CD4-positive, alpha-beta T cell treated with Interleukin-1 beta for 1 hour (primary cell): ENCODE data around the gene DAPL1.

Experiments
- DNase-seq, 2 donors: peaks; one replicate each; pipeline ENCODE4 v3.0.0-alpha.2; 2020 to 2022

The DAPL1 gene

GRCh38 chr2:158778243-158778642, 16.9 kb upstream of the DAPL1 start:
- no peak for DNase-seq

DNA sequence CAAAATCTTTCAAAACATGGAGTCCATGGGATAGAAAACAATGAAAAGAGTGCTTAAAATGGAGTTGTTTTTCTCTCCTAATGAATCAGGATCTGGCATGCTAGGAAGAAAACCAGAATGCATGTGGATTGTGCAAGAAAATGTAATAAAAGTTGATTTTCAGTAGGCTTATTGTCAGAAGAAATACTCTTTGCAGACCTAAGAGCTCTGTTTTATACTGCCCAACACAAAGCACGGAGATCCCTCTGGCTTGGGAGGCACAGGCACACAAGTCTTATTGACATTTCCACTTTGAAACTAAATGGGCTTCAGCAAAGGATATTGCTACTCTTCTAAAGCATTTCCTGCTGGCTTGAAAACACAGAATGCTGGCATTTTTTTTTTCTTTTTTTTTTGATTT, 15.5 kb upstream of the DAPL1 start:
- DNase-seq: no peak

- DNase-seq: no peak
Observed at GRCh38 chr2:158781353-158781961, 13.7 kb upstream of the DAPL1 start.

- no peak for DNase-seq
Observed at GRCh38 chr2:158782136-158782535, 13.0 kb upstream of the DAPL1 start.

DNA sequence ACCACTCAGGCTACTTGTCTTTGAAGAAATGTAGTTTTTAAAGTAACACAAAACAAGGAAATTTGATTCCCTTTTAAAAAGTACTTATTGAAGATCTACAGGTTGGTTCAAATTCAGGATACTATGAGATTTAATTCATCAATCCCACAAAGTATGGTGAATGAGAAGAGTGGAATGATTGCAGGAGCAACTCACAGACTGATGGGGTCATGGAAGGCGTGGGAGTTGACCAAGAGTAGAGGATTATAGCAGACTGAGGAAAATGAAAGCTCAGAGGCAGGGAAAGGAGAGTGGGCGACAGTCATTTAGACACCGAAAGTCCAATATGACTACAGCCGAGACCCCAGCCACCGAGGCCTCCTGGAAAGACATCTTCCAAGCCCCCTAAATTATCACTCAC, 12.5 kb upstream of the DAPL1 start:
- no peak for DNase-seq

GRCh38 chr2:158783923-158784322, 11.2 kb upstream of the DAPL1 start:
- no peak for DNase-seq

DNA sequence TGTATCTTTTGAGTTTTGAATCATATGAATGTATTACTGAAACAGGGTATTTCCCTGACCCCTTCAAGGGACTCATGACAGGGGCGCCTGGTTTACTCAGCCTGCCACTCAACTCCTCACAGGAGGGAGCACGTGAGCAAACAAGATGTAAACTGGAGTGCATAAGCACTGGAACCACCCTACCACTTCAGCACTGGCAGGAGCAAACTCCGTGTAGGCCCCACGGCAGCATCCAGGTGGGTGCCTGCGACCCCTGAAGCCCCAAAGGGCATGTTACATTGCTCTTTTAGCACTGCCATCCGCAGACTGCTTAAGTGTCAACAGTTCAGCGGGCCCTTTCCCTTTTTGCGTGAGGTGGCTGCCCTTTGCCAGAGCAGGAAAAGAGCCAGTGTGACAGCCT, 8.2 kb upstream of the DAPL1 start:
- DNase-seq: no peak

DNA sequence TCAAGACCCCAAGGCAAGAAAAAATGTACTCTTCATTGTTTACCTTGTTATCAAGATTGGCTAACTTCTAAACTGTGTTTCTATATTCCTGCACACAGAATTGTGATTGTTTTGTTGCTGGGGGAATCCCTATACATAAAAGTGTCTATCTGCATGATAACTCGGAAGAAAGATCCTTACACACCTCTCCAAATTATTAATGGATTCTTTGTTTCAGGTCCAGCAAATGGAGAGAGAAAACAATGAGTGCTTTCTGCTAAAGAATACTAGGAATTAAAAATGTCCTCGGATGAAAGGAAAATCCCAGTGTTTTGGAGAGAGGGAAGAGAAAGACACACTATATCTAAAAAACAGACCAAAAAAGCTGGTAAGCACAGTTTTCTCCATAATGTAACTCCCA, 6.2 kb upstream of the DAPL1 start:
- no peak for DNase-seq

DNA sequence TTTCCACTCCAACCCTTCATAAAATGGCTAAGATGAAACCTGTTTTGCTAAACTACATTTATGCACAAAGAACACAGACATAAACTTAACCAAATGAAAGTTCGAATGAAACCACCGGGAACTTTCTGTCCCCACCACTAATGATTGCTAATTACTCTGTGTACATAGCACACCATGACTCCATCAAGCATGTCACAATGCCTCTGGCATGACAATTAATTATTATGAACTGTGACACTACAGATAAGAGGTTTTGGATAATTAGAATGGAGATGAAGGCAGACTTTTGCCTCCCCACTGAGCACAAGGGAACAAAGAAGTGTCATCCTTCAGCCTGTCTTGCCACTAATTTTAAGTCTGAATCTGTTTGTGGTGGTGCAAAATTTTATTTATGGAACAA, 1.5 kb downstream of the DAPL1 start:
- no peak for DNase-seq

GRCh38 chr2:158797963-158798700, 3.0 kb downstream of the DAPL1 start:
- DNase-seq: no peak

DNA sequence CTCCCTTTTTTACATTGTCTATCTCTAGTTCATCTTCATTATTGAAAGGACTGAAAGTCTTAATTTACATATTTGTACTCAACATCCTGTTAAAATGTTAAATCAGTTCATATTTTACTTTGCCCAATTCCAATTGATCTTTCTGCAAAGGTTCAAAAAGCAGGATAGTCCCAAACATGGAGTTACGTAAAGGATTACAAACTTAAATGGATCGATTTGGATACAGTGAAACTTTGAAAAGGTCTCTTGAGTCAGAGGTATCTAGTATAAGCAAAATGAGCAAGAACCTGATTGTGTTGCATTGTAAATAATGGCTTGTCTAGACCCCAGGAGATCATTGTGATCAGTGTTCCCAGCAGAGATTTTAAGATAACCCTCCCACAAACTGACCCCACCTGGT, 4.1 kb downstream of the DAPL1 start:
- DNase-seq: no peak

- no peak for DNase-seq
Observed at GRCh38 chr2:158803506-158803905, 8.4 kb downstream of the DAPL1 start.

DNA sequence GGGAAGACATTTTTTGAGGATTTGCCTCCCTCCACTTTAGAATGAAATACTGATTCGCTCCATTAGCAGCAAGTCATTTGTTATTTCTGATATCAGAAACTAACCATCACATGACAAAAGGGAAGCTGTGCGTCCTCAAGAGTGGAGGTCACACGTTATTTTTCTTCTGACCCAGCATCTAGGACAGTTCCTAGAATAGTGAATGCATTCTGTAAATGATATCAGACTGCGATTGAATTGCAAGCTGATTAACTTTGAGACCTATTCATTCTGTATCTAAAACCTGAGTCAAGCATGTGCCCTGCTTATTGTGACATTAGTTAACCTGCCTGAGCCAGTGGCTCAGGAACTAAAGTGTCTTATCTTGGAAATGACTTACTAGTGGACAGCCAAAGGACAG, 10.1 kb downstream of the DAPL1 start:
- no peak for DNase-seq

DNA sequence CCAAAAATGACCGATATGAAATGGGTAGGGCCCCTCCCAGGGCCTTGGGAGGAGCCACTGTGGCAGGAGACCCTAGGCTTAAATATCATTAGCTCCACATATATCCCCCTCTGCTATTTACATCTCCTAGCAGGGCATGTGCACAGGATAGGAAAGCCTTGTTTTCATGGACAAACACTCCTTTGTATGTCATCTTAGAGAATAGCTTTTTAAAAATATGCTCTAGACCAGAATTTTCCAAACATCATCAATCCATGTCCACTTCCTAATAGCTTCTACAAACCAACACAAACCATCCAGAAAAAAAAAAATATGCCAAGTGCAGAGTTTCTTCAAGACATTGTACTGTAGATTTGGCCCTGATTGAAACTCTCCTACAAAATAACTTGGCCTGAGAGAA, 10.8 kb downstream of the DAPL1 start:
- DNase-seq: no peak

DNA sequence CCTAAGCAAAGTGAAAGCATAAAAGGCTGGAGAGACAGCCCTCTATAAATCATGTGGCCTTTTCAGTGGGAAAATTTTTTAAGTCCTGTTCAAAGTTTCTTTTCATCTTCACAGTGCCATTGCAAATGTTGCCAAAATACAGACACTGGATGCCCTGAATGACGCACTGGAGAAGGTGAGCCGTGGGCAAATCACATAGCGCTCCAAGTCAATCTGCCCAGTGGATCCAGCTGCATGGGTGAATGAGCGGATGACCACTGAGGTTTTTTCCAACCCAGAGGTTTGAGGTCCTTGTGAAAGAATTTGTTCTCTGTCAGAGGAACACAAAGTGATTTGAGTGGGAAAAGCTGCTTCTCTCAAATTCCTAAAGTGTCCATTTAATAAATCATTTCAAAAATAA, 11.8 kb downstream of the DAPL1 start:
- no peak for DNase-seq

- no peak for DNase-seq
Observed at GRCh38 chr2:158808426-158808825, 13.3 kb downstream of the DAPL1 start.

GRCh38 chr2:158809816-158810215, 14.7 kb downstream of the DAPL1 start:
- no peak for DNase-seq

DNA sequence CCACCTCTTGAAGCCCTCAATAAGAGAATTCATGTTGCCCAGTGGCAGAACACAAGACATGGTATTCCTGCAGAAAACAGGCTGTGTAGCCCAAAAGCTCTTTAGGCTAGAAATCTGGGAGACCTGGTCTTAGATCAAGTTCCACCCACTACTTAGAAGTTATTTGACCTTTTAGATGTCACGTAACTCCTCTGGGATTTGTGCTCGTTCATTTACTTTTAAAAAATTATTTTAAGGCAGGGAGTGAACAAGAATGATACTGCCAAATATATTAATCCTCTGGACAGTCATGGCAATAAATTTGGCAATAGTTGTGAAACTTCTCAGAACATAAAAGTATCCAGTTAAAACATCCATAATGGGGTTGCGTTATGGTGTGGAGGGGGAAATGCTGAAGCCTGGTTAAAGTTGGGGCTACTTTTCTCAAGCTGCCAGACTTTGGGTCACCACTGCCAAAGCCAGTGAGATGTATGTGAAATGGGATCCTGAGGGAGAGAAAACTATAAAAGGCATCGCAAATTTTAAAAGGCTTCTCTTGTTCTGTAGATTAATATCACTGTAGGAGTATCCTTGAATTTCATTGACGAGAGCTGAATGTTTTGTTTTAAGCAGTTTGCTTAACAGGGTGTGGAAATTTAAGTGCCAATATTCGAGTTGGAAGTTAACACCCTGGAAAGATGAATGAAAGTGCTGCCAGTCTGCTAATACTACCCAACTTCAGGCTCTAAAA, 15.8 kb downstream of the DAPL1 start:
- no peak for DNase-seq

DNA sequence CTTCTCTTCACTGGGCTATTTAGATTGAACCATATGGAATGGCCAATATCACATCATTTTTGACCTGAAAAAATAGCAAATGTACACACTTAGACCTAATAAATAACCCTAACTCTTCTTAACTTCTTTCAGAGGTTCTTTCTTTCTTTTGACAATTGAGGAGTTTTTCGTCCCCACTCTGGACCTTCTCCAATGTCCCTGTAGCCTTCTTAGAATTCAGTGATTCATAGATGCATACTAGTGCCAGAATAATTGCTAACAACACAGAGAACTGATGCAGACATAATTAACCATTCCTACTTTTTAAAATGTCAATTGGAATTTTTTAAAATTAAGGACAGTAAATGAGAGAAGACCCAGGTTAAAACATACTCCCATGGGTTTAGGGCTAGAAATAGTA, 20.0 kb downstream of the DAPL1 start:
- DNase-seq: no peak

GRCh38 chr2:158815658-158816057, 20.5 kb downstream of the DAPL1 start:
- no peak for DNase-seq

- DNase-seq: no peak
Observed at GRCh38 chr2:158817588-158817987, 22.5 kb downstream of the DAPL1 start.

DNA sequence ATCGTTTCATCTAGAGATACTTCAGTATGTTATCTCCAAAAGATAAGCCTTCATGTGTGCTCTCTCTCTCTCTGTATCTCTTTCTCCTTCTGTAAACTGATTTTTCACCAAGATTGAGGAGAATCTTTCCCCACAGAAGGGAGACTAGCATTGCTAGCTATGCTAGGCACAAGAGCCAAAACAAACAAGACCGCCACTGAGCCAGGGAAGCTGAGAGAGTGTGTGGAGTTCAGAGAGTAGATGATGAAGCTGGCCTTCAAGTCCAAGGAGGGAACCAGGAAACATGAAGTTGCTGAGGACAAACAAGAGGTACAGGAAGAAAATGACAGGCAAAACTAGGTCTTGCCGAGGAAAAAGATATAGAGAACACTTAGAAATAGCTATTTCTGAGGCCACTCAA, 23.4 kb downstream of the DAPL1 start:
- DNase-seq: no peak

DNA sequence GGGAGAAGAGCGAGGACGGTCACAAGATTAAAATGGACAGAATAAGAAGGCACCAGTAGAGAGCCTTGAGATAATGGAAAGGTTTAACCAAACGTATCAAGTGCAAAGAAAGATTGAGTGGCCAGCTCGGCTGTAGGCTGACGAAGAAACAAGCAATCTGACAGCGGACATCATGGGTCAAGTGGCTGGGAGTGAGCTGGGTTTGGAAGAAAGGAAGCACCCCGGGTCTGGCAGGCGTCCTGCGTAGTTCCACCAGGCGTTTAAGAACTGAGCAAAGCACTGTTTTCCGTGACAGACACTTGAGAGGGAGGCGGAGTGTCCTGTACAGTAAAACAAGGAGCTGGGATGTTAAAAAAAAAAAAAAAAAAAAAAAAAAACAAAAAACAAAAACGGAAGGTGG, 27.1 kb downstream of the DAPL1 start:
- no peak for DNase-seq

DNA sequence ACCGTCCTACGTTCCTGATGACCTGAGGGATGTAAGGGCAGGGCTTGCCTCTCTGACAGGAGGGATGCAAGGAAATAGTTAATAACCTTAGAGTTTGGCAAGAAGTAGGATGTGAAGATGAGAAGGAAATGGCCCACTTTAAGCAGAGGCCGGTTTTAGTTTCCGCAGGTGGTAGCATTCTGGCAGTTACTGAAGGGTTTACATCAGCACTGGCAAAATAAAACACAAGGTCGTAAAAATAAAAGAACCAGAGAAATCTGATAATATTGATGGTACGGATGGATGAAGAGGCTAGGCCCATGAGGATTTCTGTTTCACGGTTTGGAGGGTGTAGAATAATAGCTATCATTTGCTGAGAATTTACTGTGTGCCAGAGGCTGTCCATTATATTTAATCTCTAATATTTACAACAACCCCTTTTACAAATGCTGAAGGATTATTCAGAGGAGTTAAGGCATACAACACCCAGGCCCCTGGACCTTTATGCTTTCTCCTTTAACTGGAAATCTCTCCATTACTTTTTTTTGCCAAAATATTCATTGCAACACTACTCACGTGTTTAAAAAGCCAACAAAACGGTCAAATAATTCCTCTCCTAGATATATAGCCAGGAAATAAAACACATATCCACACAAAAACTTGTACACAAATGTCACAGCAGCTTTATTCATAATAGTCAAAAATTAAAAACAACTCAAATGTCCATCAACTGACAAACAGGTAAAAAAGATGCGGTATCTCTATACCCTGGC, 28.5 kb downstream of the DAPL1 start:
- DNase-seq: no peak
